ENCODE data around the gene TBL1X. TPM values are rescaled to one million over a fixed set of nuclear protein-coding genes. Genes with fewer than 3 reads are reported as not detected.

Gene TBL1X
- total and polyA plus RNA-seq, 2 donors (not counting 3 experiments of a cell fraction or from before 2014, with no cell fraction given): 8.7 to 25.3 TPM

GRCh38 chrX:9759337-9759736 is 294.5 kb downstream of the TBL1X start:
- Histone ChIP-seq H3K9me3 (replicated peaks; ENCODE audit: control insufficient read depth, insufficient read depth, low read length) (no peaks in the 10 kb centered on the region), H3K9ac (replicated peaks; ENCODE audit: extremely low read depth, insufficient read depth, low read length) (no peak overlapping the region), H3K4me2 (ENCODE audit: insufficient read depth, low read length) (no peak overlapping the region), H3K4me3 (replicated peaks in 1 of 3; ENCODE audit: insufficient read depth in 1 of 3, low read depth in 1 of 3, low read length in 3 of 3) (no peak overlapping the region), H3K9me1 (replicated peaks; ENCODE audit: control insufficient read depth, extremely low read depth, insufficient read depth, low read length) (no peaks in the 10 kb centered on the region), H3K4me1 (ENCODE audit: control insufficient read depth, extremely low read depth, insufficient read depth, low read length) (no peaks in the 10 kb centered on the region), H3K79me2 (ENCODE audit: control insufficient read depth, insufficient read depth, low read length) (no peaks in the 10 kb centered on the region), H3K36me3 (ENCODE audit: control insufficient read depth in 2 of 2, extremely low read depth in 1 of 2, insufficient read depth in 2 of 2, low read length in 2 of 2) (peaks cover 0 to 2% of the 10 kb centered on the region in 2 experiments), H2AFZ (ENCODE audit: low read depth, low read length) (no peak overlapping the region), H3K27ac (ENCODE audit: insufficient read depth, low read depth, low read length) (no peak overlapping the region), H3K27me3 (ENCODE audit: control insufficient read depth in 2 of 2, insufficient read depth in 2 of 2, low read length in 2 of 2) (no peaks in the 10 kb centered on the region), H4K20me1 (replicated peaks; ENCODE audit: control insufficient read depth, extremely low read depth, insufficient read depth, low read length) (no peaks in the 10 kb centered on the region)
- intact Hi-C loops (cut with micrococcal nuclease): no loop called here
- ChIA-PET POLR2A (no interaction called here), CTCF (no interaction called here)
- no peak for TF ChIP-seq CTCF (IDR thresholded peaks at IDR 0.05; ENCODE audit: extremely low read depth in 1 of 2, insufficient read depth in 1 of 2, low read depth in 1 of 2, low read length in 2 of 2)
- TF ChIP-seq POLR2A (IDR thresholded peaks at IDR 0.05; ENCODE audit: low read depth, low read length): no peak
- TF ChIP-seq FOS (IDR thresholded peaks at IDR 0.05; ENCODE audit: borderline replicate concordance, insufficient read depth, low read length): no peak
- TF ChIP-seq, protein P1, sequence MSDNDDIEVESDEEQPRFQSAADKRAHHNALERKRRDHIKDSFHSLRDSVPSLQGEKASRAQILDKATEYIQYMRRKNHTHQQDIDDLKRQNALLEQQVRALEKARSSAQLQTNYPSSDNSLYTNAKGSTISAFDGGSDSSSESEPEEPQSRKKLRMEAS (IDR thresholded peaks at IDR 0.05; ENCODE audit: insufficient read depth, insufficient read length): no peak
- TF ChIP-seq GATA2 (IDR thresholded peaks at IDR 0.05; ENCODE audit: insufficient read depth, insufficient read length, low read depth, low read length): no peak
- TF ChIP-seq POLR2AphosphoS5 (IDR thresholded peaks at IDR 0.05; ENCODE audit: insufficient read depth, low read depth, low read length): no peak
- no peak for TF ChIP-seq EZH2 (IDR thresholded peaks at IDR 0.05; ENCODE audit: borderline replicate concordance, low read depth, low read length, severe bottlenecking)
- no peak for TF ChIP-seq MYC (IDR thresholded peaks at IDR 0.05; ENCODE audit: low read depth, low read length)
- TF ChIP-seq JUN (IDR thresholded peaks at IDR 0.05; ENCODE audit: borderline replicate concordance, insufficient read depth, insufficient read length, low read depth): no peak
- dilution Hi-C loops (cut with MboI; ENCODE audit: extremely low pct_ligation_motif_present, low sequenced_read_pairs): no loop called here
- BruUV-seq (replicated peaks): no TSS peak
- FAIRE-seq: no peak
- DNase-seq (ENCODE audit: low read depth, low spot score): no peak

All from endothelial cell of umbilical vein (primary cell).